ENCODE data around the gene CCT8. TPM values are rescaled to one million over a fixed set of nuclear protein-coding genes. Genes with fewer than 3 reads are reported as not detected.

CCT8 gene
- total and polyA plus RNA-seq, 9 of the 15 experiments (the other 6 are each of a cell fraction or from before 2014, with no cell fraction given), result 451 to 1,153 (median 677) TPM

- TF ChIP-seq ZC3H8 (IDR thresholded peaks at IDR 0.05) (no peak), FUS (optimal IDR thresholded peaks at IDR 0.05; ENCODE audit: low read depth, low read length) (no peak), ZNF174 (CRISPR knock-in tag; IDR thresholded peaks at IDR 0.05) (no peak), FOXA1 (IDR thresholded peaks at IDR 0.05; ENCODE audit: borderline replicate concordance) (no peak), SP1 (CRISPR knock-in tag; IDR thresholded peaks at IDR 0.05) (peak; percentile 81; the same call in 1 of the 2 replicates), KLF6 (CRISPR knock-in tag; IDR thresholded peaks at IDR 0.05; ENCODE audit: borderline replicate concordance) (no peak), ZFP30 (CRISPR knock-in tag; IDR thresholded peaks at IDR 0.05; ENCODE audit: borderline replicate concordance) (no peak), BRD4 (IDR thresholded peaks at IDR 0.05) (no peak; the same call in 1 of the 2 replicates), RB1 (IDR thresholded peaks at IDR 0.05; ENCODE audit: low read depth) (peak; percentile 27; the same call in 1 of the 2 replicates), HDAC2 (IDR thresholded peaks at IDR 0.05) (peak; percentile 91; the same call in 1 of the 2 replicates), L3MBTL2 (IDR thresholded peaks at IDR 0.05) (peak; percentile 76), MLX (CRISPR knock-in tag; conservative IDR thresholded peaks at IDR 0.05) (0 out of 4 replicates have a peak, but pooled peaks of 1 of the 2 experiments have one; percentile 66), ATF1 (CRISPR knock-in tag; IDR thresholded peaks at IDR 0.05) (peak; percentile 85), ATF1 (tag; IDR thresholded peaks at IDR 0.05) (peak; percentile 99), ZFX (CRISPR knock-in tag; IDR thresholded peaks at IDR 0.05) (peak; percentile 99), ZNF668 (CRISPR knock-in tag; IDR thresholded peaks at IDR 0.05) (no peak), E2F1 (CRISPR knock-in tag; IDR thresholded peaks at IDR 0.05) (no peak; the same call in none of the 2 replicates), TCF15 (CRISPR knock-in tag; IDR thresholded peaks at IDR 0.05) (no peak), RBM14 (IDR thresholded peaks at IDR 0.05; ENCODE audit: borderline replicate concordance, insufficient read depth, low read depth, low read length) (no peak), MAZ (CRISPR knock-in tag; conservative IDR thresholded peaks at IDR 0.05 in 1 of 2, IDR thresholded peaks at IDR 0.05 in 1 of 2) (peak; percentile 60 to 67; a peak in 3 of 4 replicates), MYNN (IDR thresholded peaks at IDR 0.05) (no peak), MYNN (CRISPR knock-in tag; IDR thresholded peaks at IDR 0.05) (no peak), MTA3 (IDR thresholded peaks at IDR 0.05; ENCODE audit: borderline replicate concordance) (peak; percentile 90; the same call in 1 of the 2 replicates), XRCC5 (IDR thresholded peaks at IDR 0.05; ENCODE audit: low read depth, low read length) (peak; percentile 69), ZNF224 (CRISPR knock-in tag; IDR thresholded peaks at IDR 0.05) (no peak), HIVEP1 (CRISPR knock-in tag; IDR thresholded peaks at IDR 0.05) (no peak)
- TF ChIP-seq, protein P1, sequence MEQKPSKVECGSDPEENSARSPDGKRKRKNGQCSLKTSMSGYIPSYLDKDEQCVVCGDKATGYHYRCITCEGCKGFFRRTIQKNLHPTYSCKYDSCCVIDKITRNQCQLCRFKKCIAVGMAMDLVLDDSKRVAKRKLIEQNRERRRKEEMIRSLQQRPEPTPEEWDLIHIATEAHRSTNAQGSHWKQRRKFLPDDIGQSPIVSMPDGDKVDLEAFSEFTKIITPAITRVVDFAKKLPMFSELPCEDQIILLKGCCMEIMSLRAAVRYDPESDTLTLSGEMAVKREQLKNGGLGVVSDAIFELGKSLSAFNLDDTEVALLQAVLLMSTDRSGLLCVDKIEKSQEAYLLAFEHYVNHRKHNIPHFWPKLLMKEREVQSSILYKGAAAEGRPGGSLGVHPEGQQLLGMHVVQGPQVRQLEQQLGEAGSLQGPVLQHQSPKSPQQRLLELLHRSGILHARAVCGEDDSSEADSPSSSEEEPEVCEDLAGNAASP (IDR thresholded peaks at IDR 0.05), result no peak
These were observed 48.7 kb downstream of the CCT8 start, which contains the start of gene USP16 (continued) for GRCh38 chr21:29024474-29025327.

Measured in K562 (cell line).